HuH-7.5 (cell line): ENCODE measurements around the gene GOSR2.
"Not testable (repeated sequence)": the region's sequence is repeated elsewhere in the genome, so short reads cannot be mapped to it uniquely, and the experiment has no call there.

Experiments
- DNase-seq: peaks from one replicate; pipeline ENCODE4 v3.0.0; 2011; ENCODE audit warnings: low spot score

Gene GOSR2

GRCh38 chr17:46964315-46965265 lies 41.6 kb downstream of the GOSR2 start:
- DNase-seq, result peak; percentile 29

- DNase-seq, result no peak
These were observed 45.4 kb downstream of the GOSR2 start for GRCh38 chr17:46968224-46968834.

GRCh38 chr17:46968896-46969295 lies 45.9 kb downstream of the GOSR2 start:
- no peak for DNase-seq

- no peak for DNase-seq
These were observed 48.8 kb downstream of the GOSR2 start for GRCh38 chr17:46971647-46972300.

- no peak for DNase-seq
These were observed 49.4 kb downstream of the GOSR2 start for GRCh38 chr17:46972346-46972745.

GRCh38 chr17:46974086-46974485 lies 51.1 kb downstream of the GOSR2 start:
- DNase-seq, result no peak

GRCh38 chr17:46975287-46975686 lies 52.3 kb downstream of the GOSR2 start:
- DNase-seq, result no peak

- no peak for DNase-seq
These were observed 53.8 kb downstream of the GOSR2 start for GRCh38 chr17:46976626-46977270.

- peak; percentile 44 for DNase-seq
These were observed 54.4 kb downstream of the GOSR2 start for GRCh38 chr17:46977348-46977747.

GRCh38 chr17:46977750-46978488 lies 55.0 kb downstream of the GOSR2 start:
- no peak for DNase-seq

DNA sequence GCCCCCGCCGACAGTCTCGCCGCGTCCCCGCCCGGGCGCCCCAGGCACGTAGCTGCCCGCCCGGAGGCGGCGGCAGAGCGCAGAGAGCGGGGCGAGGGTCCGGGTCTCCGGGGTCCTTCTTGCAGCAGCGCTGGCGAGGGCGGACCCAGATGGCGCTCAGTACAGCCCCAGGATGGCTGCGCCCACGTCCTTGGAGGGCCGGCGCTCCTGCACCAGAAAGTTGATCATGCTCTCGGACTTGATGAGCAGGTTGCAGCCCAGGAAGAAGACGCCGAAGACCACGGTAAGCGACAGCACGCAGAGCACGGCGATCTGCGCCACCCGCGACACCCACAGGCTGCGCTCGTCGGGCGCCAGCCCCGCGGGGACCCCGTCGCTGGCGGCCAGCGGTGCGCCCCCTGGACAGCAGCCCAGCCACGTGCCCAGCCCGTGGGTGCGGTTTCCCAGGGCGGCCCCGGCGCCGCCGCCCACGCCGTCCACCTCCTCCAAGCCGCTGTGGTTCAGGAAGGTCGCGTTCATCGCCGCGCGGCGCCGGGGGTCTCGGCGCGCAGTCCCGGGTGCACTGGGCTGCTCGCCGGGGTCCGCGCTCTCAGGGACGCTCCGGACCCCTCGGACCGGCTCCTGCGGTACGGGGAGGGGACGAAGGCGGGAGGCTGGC lies 55.7 kb downstream of the GOSR2 start:
- no peak for DNase-seq

GRCh38 chr17:46979147-46979863 lies 56.3 kb downstream of the GOSR2 start, which contains the start of gene RPRML:
Gene RPRML (minus strand): TSS chr17:46979253. CDS start chr17:46979007, 246 bp downstream.
- peak; percentile 30 for DNase-seq

DNA sequence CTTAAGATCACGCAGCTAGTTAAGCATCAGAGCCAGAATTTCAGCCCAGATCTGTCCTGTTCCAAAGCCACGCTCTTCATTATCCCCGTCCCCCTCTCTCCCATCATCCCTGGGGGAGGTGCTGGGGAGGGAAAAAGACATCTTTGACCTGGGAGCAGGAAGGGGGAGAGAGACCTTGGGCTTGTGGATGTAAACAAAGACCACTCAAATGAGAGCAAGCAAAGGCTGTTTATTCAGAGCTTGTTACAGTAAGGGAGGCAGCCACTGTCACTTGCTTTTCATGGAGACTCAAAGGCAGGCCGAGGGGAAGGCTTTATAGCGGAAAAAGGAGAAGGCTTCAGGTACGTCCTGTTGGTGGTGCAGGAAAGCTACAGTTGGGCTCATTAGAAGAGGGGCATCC lies 59.6 kb downstream of the GOSR2 start:
- no peak for DNase-seq

GRCh38 chr17:46983782-46984181 lies 60.8 kb downstream of the GOSR2 start:
- no peak for DNase-seq

DNA sequence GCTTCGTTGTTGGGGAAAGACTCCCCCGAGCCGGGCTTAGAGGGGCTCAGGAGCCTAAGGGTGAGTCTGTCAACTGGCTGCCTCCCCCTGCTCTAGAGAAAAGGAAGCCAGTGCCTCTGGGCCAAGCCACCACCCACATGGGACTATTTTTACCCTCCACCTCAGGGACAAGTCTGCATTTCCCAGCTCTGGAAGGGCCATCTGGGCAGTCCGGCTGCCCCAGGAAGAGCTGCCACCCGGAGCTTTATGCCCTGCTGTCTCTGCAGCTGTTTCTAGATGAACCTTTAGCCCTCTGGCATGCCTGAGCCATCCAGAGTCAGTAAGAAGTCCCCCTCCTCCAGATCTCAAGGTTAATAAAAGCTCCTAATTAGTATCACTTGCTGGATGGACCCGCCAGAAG lies 61.4 kb downstream of the GOSR2 start:
- no peak for DNase-seq

DNA sequence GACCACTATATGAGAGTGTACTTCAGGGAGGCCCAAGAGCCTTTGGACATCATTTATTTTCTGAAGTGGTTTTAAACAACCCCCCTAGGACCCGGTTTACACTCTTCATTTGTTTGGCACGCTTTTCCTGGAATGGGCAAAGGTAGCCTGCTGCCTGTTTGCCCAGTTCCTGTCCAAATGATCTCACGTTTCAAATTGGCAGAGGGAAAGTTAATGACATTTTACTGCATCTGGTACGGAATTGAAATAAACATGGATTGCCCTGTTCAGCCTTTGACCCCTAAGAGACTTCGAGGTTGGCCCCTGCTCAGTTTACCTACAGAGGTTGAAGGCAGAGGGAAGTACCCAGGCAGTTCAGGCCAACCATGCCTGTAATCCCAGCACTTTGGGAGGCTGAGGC lies 61.9 kb downstream of the GOSR2 start:
- no peak for DNase-seq

DNA sequence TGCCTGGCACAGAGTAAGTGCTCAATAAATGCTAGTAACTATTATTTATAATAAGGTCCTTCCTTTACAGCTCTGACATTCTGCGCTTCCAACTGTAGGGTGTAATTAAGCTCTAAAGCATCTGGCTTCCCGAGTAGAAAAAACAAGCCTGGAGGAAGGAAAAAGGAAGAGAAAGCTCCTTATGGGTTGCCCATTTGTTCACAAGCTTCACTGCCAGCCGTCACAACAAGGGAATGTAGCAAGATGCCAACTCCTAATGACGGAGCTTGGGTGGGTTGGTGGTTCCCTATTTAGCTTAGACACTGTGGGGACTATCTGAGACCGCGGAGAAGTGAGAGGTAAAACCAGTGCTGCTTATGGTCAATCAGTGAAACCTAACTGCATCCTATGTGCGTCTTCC lies 63.4 kb downstream of the GOSR2 start:
- no peak for DNase-seq

DNA sequence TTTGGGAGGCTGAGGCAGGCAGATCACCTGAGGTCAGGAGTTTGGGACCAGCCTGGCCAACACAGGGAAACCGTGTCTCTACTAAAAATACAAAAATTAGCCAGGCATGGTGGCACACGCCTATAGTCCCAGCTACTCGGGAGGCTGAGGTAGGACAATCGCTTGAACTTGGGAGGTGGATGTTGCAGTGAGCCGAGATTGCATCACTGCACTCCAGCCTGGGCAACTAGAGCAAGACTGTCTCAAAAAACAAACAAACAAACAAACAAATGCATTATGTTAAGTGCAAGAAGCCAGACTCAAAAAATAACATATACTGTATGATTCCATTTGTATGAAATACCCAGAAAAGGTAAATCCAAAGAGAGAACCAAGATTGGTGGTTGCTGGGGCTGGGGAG lies 65.0 kb downstream of the GOSR2 start:
- DNase-seq, result not testable (repeated sequence)

DNA sequence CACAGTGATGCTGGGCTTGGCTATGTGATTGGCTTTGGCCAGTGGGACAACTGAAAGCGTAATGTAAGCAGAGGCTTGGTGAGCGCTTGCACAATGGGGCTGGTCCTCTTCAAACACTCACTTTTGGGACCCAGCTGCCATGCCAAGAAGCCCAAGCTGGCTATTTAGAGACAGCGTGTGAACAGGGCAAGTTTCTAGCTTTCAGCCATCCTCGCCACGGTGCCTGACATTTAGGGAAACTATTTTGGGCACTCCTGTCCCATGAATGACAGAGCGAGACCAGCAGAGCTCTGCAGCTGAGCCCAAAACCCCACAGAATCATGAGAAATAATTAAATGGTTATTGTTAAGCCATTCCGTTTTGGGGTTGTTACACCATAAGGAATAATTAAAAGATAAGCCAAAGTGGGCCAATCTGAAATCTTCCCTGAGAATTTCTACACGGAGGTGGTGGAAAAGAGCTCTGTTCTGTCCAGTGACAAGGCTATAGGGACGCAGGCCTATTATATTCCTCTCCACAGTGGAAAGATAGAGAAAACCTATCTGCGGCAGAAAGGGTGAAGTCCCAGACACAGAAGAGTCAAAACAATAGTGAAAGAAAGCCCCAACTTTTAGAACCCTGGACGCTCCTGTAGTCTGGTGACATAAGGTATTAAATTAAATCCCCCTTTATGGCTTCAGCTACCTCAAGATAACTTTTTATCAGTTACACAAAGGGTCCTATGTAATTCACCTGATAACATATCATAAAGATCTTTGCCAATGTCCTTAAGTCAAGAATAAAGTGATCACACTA lies 66.9 kb downstream of the GOSR2 start:
- DNase-seq, result no peak

- no peak for DNase-seq
These were observed 68.7 kb downstream of the GOSR2 start for GRCh38 chr17:46991617-46992016.
